Dermis microvascular lymphatic vessel endothelial cell (primary cell): Measurements from ENCODE around the gene SLC6A7. TPM values are rescaled to one million over a fixed set of nuclear protein-coding genes. Genes with fewer than 3 reads are reported as not detected.

ENCODE experiments used
- total RNA-seq: library from RNA; depleted of rRNA; stranded (reverse); fragments of >200 nt; gene quantifications from 2 replicates; pipeline ENCODE4 v1.2.1, GENCODE V29; 2014

The SLC6A7 gene
- total RNA-seq, 1 donor from 2014 or later = not detected

Other genes with a start within 250 kb of the SLC6A7 start
- gene PDE6A, start 245.3 kb upstream of the SLC6A7 start, total RNA-seq = under 0.01 and 0.13 TPM in 2 replicates
- 17.1 and 20.0 TPM in 2 replicates for gene SLC26A2, start 229.3 kb upstream of the SLC6A7 start, total RNA-seq
- 3.6 and 5.3 TPM in 2 replicates for gene TIGD6, start 189.4 kb upstream of the SLC6A7 start, total RNA-seq
- gene HMGXB3, start 189.3 kb upstream of the SLC6A7 start, total RNA-seq = 18.2 and 31.9 TPM in 2 replicates
- gene CSF1R, start 103.5 kb upstream of the SLC6A7 start, total RNA-seq = not detected in 2 replicates
- gene PDGFRB, start 34.2 kb upstream of the SLC6A7 start, total RNA-seq = 5.0 and 14.3 TPM in 2 replicates
- gene CDX1, start 23.3 kb upstream of the SLC6A7 start, total RNA-seq = not detected in 2 replicates
- not detected in 2 replicates for gene CAMK2A, start 99.7 kb downstream of the SLC6A7 start, total RNA-seq
- under 0.01 TPM in 1 of 2 replicates, not detected in the other for gene ARSI, start 112.8 kb downstream of the SLC6A7 start, total RNA-seq
- gene TCOF1, start 167.6 kb downstream of the SLC6A7 start, total RNA-seq = 9.6 and 11.3 TPM in 2 replicates
- 1.2 and 2.9 TPM in 2 replicates for gene CD74, start 222.8 kb downstream of the SLC6A7 start, total RNA-seq